Measurements from ENCODE around the gene CHSY3.

DNA sequence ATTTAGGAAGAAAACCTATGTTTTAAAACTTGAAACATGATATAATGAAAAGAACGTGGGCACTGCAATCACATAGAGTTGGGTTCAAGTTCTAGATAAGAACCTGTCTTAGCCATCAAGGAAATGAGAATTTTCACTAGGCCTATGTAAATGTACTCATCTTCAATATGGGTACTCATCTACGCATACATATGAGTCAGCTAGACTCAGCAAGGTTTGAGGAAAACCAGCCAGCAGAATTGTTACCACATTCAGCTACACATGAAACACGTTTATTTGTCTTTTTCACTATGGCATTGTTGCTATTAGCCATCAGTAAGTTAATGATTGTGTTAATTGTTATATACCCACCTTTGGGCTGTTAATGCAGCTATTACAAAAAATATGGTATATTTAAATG lies 146.3 kb downstream of the CHSY3 start:
- no peak for TF ChIP-seq CTCF (IDR thresholded peaks at IDR 0.05)
- TF ChIP-seq POLR2A (IDR thresholded peaks at IDR 0.05): no peak
